ENCODE results near the gene DNAH6.

- no peak for TF ChIP-seq CTCF (IDR thresholded peaks at IDR 0.05; ENCODE audit: low read depth, low read length)
- no peak for TF ChIP-seq EZH2phosphoT487 (IDR thresholded peaks at IDR 0.05; ENCODE audit: low read depth)
These were observed 307.5 kb downstream of the DNAH6 start for GRCh38 chr2:84823788-84824187.

Measured in OCI-LY3 (cell line).